Activated CD8-positive, alpha-beta memory T cell treated with anti-CD3 and anti-CD28 coated beads, Interleukin-2, amount 50 U/mL, for 24 hours (primary cell): ENCODE measurements around the gene MLH3.
A peak's percentile ranks its signal among the peaks of the same experiment; 100 is the strongest.

Experiments
- DNase-seq: peaks from one replicate; pipeline ENCODE4 v3.0.0-alpha.2; 2020; ENCODE audit errors: extremely low read depth

MLH3 gene

GRCh38 chr14:74985028-74985310, 66.3 kb downstream of the MLH3 start:
- no peak for DNase-seq

- DNase-seq = no peak
Measured at GRCh38 chr14:74984236-74985027, 66.8 kb downstream of the MLH3 start.

- no peak for DNase-seq
Measured at GRCh38 chr14:74983343-74983742, 67.9 kb downstream of the MLH3 start.

GRCh38 chr14:74982661-74983060, 68.6 kb downstream of the MLH3 start:
- DNase-seq = no peak

- no peak for DNase-seq
Measured at GRCh38 chr14:74981833-74982232, 69.4 kb downstream of the MLH3 start.

GRCh38 chr14:74981462-74981782, 69.8 kb downstream of the MLH3 start:
- DNase-seq = no peak

GRCh38 chr14:74980731-74981461, 70.4 kb downstream of the MLH3 start:
- no peak for DNase-seq

- no peak for DNase-seq
Measured at GRCh38 chr14:74980398-74980730, 70.9 kb downstream of the MLH3 start.

GRCh38 chr14:74979442-74980397, 71.5 kb downstream of the MLH3 start:
- DNase-seq = no peak

GRCh38 chr14:74979029-74979428, 72.2 kb downstream of the MLH3 start:
- DNase-seq = no peak

- DNase-seq = no peak
Measured at GRCh38 chr14:74978416-74978947, 72.8 kb downstream of the MLH3 start.

- no peak for DNase-seq
Measured at GRCh38 chr14:74977901-74978385, 73.3 kb downstream of the MLH3 start.

GRCh38 chr14:74977164-74977900, 73.9 kb downstream of the MLH3 start:
- DNase-seq = no peak

- no peak for DNase-seq
Measured at GRCh38 chr14:74976264-74977113, 74.8 kb downstream of the MLH3 start.

GRCh38 chr14:74975059-74975810, 76.0 kb downstream of the MLH3 start:
- DNase-seq = no peak

GRCh38 chr14:74974364-74975058, 76.8 kb downstream of the MLH3 start:
- DNase-seq = no peak

- no peak for DNase-seq
Measured at GRCh38 chr14:74973905-74974363, 77.3 kb downstream of the MLH3 start.

GRCh38 chr14:74973003-74973653, 78.1 kb downstream of the MLH3 start:
- DNase-seq = peak; percentile 5

- DNase-seq = no peak
Measured at GRCh38 chr14:74968811-74969210, 82.5 kb downstream of the MLH3 start.
